ENCODE data around the gene LDLRAD3. TPM values are rescaled to one million over a fixed set of nuclear protein-coding genes. Genes with fewer than 3 reads are reported as not detected.

LDLRAD3 gene
- total RNA-seq, 1 donor from 2014 or later: 26.2 TPM

DNA sequence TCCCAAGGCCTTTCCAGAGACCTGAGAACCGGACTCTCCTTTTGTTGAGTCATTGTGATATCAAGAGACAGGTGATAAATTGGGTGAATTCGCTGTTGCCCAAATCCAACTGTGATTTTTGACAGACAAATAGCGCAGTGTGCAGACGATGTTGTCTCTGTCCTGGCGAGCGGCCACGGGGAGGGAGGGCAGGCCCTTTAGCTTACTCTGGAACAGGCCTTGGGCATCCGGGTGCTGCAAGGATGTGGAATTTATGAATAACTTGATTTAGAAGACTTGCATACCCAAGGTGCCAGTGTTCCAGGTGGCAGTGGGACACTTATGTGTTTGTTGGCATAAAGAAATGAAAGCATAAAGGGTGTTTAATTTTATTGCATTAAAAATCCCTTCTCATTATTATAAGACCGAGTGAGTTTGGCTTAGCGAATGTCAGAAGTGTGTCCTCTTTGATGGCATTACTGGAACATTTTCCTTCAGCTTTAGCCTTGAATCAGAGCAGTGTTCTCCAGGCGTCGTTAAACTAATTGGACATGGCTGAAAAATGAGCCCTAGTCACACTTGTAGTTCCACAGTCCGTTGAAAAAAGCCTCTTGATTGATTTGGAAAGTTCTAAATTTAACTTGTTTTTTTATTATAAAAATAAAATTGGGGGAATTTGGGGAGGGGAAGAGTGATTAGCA, 9.4 kb downstream of the LDLRAD3 start:
- DNase-seq (ENCODE audit: extremely low read depth, low read depth, low spot score): no peak

DNA sequence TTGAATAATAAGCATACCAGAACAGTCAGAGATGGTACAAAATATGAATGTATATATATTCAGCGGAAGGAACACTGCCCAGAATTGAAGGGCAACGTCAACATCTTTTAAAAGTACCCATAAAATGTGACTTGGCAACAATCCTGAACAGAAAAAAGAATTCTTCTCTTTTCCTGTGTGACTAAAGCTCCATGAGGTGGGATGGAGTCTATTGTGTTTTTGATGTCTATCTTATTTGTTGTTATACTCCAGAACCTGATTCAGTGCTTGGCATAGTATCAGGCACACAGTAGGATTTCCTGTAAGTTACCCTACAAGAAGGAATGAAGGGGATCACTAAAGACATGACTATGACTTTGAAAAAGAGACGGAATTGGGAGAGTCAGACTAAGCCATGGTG, 10.3 kb downstream of the LDLRAD3 start:
- DNase-seq (ENCODE audit: extremely low read depth, low read depth, low spot score): peak; percentile 61

DNA sequence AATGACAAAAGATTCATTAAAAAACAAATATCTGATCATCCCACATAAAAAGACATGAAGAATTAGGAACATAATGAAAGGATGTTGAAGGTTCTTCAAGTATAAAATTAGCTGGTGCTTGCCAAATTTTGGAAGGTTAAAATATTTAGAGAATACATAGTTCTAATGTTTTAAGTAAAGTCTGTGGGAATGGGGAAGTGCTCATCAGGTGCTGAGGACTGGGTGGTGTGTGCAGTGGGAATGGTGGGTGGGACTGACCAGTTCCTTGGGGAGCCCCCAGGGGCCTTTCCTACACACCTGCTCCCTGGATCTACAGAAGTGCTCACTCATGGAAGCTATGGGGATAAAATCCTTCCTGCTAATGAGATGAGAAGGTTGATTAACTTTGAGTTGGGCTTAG, 11.8 kb downstream of the LDLRAD3 start:
- no peak for DNase-seq (ENCODE audit: extremely low read depth, low read depth, low spot score)

DNA sequence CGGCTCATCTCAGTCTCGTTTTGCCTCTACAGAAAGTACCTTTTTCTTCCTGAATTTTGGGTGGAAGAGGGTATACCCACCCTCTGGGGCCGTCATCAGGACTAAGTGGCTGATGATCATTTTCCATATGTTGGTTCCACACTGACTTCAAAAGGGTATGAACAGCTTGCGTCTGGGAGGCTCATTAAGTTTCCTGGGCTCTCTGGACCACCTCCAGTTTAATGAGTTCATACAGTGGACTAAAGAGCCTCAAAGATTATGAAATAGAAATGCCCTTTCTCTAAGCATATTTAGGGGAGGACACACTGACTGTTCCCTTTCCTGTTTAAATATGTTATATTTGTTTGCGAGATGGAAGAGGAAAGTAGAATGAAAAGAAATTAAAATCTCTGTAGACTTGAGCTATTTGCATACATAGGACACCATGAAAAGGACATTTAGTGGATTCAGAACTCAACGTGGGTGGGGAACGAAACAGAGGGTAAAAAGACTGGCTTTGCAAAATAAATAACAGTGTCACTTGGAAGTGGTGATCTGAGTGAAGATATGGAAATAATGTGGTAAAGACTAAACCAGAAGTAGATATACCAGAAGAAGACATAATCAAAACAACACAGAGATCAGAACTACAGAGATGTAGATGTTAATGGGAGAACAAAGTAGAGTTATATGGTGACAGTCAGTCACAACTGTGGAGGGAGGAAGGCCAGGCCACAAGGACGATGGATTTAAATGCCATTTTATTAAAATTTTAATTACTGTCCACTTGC, 18.7 kb downstream of the LDLRAD3 start:
- DNase-seq (ENCODE audit: extremely low read depth, low read depth, low spot score): no peak

DNA sequence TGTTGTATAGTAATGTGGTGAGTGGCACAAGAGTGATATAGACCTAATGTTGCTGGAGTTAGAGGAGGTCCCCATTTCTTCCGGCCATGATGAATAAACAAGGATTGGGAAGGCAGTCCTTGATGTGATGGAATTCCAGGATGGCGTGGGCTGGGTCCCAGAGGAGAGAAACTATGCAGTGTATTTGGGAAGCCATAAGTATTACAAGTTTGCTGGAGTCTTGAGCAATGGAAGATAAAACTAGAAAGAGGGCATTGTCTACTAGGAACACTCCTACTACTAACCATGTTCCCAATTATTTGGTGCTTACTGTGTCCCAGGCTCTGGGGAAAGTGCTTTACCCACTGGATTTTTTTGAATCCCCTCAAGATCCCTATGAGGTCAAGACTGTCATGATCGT, 20.0 kb downstream of the LDLRAD3 start:
- no peak for DNase-seq (ENCODE audit: extremely low read depth, low read depth, low spot score)

DNA sequence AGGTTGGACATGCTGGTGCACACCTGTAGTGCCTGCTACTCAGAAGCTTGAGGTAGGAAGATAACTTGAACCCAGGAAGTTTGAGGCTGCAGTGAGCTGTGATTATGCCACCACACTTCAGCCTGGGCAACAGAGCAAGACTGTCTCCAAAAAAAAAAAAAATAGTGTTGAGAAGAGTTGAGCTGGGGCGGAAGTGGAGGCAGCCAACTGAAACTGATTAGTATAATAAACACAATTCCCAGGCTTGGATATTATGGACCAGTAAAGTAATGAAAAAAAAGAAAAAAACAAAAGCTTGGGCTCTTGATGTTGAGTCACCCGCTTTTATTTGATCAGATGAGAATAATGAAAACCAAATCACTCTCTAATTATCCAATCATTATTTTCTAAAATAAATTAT, 21.0 kb downstream of the LDLRAD3 start:
- no peak for DNase-seq (ENCODE audit: extremely low read depth, low read depth, low spot score)

DNA sequence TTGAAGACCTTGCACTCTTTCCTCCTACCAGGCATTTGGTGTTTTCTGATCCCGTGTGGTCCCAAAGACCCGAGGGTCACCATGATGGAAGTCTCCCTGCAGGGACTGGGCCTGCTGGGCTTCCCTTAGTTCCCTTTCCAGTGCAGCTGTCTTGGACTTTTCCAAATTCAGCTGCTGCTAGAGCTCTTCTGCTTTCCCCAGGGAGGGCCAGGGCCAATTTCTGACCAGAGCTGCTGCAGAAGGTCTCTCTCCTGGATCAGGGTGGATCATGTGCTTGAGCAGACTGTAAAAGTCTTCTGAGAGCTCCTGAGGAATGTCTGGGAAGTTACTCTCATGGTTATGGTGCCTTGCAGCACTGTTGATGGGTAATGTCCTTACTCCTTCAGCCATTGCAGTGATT, 23.2 kb downstream of the LDLRAD3 start:
- no peak for DNase-seq (ENCODE audit: extremely low read depth, low read depth, low spot score)

DNA sequence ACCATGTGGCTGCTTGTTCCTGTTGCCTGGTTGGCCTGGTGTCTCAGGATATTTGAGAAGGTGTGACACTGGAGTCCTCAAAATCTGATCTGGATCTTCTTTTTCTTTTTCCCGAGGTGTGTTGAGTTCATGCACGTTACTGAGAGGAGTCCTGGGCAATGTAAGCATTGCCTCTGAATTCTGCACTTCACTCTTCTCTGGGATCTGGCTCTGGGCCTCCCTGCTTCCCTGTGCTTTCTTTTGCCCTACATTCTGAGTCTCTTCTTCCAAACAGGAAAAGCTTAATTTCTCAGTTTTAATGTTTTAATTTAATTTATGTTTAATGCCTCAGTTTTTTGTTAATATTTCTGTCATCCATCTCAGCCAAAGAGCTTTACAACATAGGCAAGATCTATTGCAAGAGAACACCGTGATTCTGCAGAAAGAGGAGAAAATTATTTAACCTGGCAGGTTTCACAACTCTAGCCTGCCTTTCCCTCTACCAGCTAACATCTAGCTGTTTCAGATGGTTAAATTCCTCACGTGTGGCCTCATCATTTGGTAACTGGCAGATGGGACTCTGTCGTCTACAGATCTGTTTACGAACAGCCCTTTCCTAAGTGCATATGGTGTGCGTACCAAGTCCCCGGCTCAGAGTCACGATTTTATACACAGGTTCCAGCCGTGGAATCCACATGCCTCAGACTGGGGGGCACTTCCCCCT, 24.7 kb downstream of the LDLRAD3 start:
- no peak for DNase-seq (ENCODE audit: extremely low read depth, low read depth, low spot score)

DNA sequence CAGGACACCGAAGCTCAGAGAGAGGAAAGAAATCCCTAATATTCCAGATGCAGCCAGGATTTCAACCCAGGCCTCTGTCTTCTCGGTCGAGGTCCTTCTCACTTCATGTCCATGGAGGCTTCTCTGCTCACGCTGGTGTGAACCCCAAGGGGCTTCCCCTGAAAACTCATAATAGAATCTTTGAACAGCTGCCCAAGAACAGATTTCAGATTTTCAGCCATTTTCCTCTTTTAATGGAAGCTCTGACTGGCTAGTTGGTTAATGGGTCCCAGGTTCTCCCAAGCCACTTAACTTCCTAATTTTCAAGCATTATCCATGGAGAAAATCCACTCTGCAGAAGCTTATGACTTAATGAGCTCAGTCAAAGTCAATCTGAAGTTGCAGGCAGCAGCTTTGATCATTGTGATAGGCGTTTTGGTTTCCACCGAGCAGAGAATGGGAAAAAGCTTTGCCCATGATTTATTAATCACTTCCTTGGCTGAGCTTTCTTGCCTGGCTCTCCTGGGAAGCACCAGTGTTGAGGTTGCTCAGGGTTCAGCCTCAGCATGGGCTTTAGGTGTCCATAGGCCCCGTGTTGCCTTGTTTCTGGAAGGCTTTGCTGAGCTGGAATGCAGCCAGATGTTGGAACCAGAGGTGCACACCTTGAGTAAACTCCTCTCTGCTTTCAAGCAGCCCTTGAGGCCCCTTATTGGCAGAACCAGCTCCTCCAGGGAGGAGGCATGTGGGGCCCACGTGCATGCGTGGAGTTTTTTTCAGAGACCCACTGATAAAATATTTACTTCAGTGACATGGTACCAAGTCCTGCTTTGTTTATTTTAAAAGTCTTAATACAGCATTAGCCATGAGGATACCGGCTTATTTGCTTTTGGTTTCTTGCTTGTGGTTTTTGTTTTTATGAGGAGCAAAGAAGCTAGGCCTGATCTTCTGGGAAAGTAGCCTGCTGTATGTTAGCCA, 25.5 kb downstream of the LDLRAD3 start:
- DNase-seq (ENCODE audit: extremely low read depth, low read depth, low spot score): no peak

DNA sequence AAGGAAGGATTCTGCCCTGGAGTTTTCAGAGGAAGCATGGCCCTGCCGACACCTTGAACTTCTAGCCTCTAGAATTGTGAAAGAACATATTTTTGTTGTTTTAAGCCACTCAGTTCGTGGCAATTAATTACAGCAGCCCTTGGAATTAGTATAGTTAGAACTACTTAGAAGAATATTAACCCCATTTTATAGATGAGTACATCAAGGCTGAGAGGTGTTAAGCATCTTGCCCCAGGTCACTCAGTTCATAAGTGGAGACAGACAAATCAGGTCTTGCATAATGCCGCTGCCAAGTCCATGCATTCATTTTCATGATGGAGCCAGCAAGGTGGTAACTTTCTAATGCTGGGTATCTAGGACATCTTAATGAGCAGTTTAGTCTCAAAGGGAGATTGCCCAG, 26.6 kb downstream of the LDLRAD3 start:
- no peak for DNase-seq (ENCODE audit: extremely low read depth, low read depth, low spot score)

DNA sequence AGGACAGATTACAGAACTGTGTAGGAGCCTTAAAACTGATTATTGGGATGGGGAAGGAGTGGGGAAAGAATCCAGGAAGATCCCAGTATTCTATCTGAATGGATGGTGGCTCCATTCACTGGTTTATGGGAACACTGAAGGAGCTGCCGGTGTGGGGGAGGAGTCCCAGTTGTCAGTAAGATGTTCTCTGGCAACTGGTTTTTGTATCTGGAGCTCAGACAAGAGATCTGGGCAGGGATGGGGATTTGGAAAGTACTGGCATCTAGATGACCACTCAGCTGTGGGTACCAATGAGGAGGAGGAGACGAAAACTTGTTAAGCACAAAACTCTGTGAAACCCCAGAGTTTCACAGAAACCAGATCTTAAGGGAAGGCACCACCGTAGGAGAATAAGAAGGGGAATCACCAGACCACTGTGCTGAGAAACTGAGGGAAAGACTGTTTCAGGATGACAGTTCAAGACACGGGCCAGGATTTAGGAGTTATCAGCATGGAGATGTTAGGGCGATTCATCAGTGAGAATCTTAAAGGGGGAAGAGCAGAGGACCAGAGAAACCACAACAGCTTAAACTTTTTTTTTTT, 28.1 kb downstream of the LDLRAD3 start:
- DNase-seq (ENCODE audit: extremely low read depth, low read depth, low spot score): no peak

DNA sequence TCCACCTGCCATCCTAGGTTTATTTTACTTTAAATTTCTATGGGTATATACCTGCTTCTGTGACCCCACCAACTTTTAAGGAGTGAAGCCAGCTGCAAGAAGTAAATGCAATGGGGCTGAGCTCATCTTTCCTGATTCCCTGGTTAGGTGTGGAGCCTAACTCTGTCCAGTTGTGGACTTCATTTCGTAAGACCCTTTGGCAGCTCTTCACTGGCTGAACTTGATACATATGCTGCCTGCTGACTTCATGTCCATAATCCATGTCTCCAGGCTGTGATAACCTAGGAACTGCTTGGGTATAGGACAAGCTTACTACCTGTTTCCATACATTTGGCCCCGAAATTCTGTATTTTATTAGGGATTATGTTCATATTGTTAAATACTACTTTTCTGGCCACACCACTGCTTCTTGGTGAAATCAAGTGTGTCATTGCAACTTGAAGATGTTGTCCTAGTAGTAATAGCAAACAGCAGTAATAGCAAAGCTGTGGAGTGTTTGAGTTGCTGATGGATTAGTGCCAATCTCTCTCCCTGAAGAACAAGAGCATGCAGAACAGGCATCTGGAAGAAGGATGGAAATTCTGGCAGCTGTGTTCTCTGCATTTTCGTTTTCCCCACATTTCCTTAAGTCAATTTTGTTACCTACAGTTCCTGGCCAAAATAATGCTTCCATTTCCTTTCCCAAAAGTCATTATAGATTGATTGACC, 31.2 kb downstream of the LDLRAD3 start:
- DNase-seq (ENCODE audit: extremely low read depth, low read depth, low spot score): no peak

DNA sequence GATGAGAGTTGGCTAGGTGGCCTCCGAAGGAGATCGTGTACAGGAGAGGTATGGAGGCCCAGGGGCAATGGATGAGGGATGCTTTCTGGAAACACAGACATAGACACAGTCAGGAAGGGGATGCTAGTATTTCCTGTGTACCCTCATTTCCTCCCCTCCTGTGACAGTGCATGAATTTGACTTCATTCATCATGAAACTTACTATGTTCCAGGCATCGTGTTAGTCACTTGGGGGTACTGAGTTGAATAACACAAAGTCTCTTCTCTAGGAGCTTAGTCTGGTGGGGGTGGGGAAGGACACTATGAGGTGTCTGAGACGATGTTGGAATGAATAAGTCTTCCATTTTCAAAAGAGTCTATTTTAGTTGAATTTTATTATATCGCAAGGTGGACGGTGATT, 32.6 kb downstream of the LDLRAD3 start:
- DNase-seq (ENCODE audit: extremely low read depth, low read depth, low spot score): no peak

DNA sequence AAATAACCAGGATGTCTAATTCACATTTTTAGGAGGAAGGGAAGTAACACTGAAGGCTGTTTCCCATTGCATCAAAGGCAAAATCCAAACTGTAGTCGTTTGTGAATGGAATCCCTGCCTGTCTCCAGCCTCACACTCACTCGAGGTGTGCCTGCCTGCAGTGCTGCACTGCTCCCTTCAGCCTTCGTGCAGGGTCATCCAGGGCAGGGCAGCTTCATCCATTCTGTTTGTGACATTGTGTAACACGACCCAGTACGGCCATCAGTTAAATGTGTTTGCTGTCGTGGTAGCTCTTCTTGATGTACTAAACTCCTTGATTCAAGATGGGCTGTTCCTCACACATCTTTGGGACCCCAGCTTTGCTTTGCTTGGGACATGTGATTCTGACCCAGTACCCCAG, 34.3 kb downstream of the LDLRAD3 start:
- no peak for DNase-seq (ENCODE audit: extremely low read depth, low read depth, low spot score)

DNA sequence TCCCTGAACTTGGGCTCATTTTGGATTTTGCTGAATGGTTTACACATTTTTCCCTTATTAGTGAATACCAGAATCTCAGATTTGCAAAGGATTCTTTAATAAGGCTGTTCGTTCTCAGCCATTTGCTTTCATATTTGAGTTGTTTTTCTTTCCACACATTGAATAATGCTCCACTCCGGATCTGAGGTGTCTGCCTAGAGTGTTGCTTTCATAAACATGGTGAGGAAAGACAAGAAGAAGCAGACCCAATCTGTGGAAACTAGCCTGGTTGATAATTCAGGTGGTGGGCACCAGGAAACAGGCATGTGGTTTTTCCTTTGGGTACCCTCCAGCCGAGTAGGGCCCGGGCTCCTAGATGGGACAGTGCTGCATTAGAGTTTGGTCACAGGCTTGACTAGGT, 35.0 kb downstream of the LDLRAD3 start:
- DNase-seq (ENCODE audit: extremely low read depth, low read depth, low spot score): no peak

DNA sequence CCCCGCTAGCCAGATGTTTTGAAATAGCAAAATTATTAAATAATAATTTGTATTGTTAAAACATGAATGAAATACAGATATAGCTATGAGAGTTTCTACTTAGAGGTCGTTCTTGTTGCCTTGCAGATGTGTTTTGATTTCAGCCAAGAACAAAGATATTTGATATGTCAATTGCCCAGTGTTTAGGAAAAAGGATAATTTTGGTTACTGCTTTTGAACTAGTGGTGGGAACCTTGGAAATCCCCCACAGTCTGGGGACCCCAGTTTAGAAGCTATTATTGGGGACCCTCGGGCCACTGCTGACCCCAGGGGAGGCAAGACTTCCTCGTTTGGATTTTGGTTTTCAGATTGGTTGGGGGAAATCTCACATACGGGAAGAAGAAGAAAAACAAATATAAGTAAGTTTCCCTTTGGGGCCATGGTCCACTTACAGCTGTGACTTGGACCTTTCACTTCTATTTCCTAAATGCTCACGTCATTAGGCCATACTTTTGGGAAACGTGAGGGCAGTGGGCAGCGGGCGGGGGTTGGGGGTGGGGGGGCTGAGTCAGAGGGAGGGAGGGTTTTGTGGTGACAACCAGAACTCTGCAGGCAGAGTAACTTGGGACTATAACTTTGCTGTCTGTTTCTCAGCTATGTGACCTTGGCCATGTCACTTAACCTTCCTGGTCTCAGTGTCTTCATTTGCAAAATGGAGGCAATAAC, 37.0 kb downstream of the LDLRAD3 start:
- DNase-seq (ENCODE audit: extremely low read depth, low read depth, low spot score): no peak

DNA sequence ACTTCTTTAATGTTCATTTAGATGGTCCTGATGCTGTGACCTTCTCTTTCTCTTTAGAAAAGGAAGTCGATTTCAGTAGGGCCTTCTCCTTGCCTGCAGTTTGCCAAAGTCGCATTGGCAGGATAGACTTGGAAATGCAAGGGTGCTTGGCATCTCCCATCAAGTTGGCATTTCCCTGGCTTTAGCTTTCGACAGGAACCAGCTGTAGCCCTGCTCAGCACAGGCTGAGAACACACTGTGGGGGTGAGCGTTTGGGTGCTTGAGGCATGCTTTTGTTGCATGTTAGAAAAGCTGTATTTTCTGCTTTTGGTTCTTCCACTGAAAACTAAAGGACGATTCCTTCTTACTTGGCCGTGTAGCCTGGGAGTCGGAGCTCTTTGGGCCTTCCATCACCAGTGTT, 37.7 kb downstream of the LDLRAD3 start:
- no peak for DNase-seq (ENCODE audit: extremely low read depth, low read depth, low spot score)

DNA sequence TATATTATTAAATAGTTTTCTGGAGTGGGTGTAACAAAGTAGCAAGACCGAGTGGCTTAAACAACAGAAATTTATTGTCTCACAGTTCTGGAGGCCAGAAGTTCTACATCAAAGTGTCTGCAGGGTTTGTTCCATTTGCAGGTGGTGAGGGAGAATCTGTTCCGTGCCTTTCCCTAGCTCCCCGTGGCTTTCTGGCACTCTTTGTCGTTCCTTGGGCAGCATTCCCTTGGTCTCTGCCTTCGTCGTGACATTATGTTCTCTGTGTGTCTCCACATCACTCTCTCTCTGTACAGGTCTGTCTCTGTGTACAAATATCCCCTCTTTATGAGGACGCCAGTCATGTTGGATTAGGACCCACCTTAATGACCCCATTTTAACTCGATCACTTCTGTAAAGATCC, 38.2 kb downstream of the LDLRAD3 start:
- no peak for DNase-seq (ENCODE audit: extremely low read depth, low read depth, low spot score)

DNA sequence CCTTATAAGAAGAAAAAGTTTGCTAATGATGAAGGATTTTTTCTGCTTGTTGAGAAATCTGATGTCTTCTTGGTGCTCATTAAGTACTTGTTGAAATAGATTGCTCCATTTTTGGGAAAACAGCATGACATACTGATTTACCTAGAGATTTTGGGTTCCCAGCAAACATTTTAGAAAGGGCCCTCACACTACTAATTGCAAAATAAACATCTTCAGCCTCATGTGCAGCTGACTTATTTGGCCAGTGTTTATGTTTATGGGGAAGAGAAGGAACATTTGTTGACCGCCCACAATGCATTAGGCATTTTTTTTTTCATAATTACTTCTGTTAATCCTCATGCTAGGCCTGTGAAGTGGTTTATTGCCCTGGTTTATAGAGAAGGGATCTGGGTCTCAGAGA, 40.1 kb downstream of the LDLRAD3 start:
- no peak for DNase-seq (ENCODE audit: extremely low read depth, low read depth, low spot score)

Measured in glomerular endothelial cell (primary cell).